Neutrophil (primary cell): Measurements from ENCODE around the gene C11orf54.
"Not testable (repeated sequence)": the region's sequence is repeated elsewhere in the genome, so short reads cannot be mapped to it uniquely, and the experiment has no call there.

Experiments used
- H3K27ac ChIP-seq: fragments of 200-600 bp; sonication (generic); 2 replicates; pipeline ENCODE4 v1.5.1; 2016; ENCODE audit warnings: mild to moderate bottlenecking, moderate library complexity
- H3K27me3 ChIP-seq: fragments of 200-600 bp; sonication (generic); 2 replicates; pipeline ENCODE4 v1.6.0; 2016; ENCODE audit warnings: mild to moderate bottlenecking
- H3K36me3 ChIP-seq: fragments of 200-600 bp; sonication (generic); 2 replicates; pipeline ENCODE4 v1.5.1; 2017
- H3K4me1 ChIP-seq, 2 experiments: fragments of 200-600 bp in 1 of 2; sonication (generic) in 1 of 2; 1 replicate in 1 of 2; 2 replicates in 1 of 2; pipeline versions ENCODE4 v1.5.1 to v1.6.1; 2013 to 2016; ENCODE audit warnings: low read depth in 1 of 2, low read length in 1 of 2, mild to moderate bottlenecking in 1 of 2, moderate library complexity in 1 of 2; ENCODE audit not compliant: control insufficient read depth in 1 of 2, insufficient read depth in 1 of 2
- H3K4me3 ChIP-seq, 2 experiments: fragments of 200-600 bp in 1 of 2; sonication (generic) in 1 of 2; 1 replicate in 1 of 2; 2 replicates in 1 of 2; pipeline ENCODE4 v1.5.1; 2013 to 2016; ENCODE audit warnings: low read depth in 1 of 2, low read length in 1 of 2, mild to moderate bottlenecking in 1 of 2, moderate library complexity in 1 of 2
- H3K9me3 ChIP-seq: fragments of 200-600 bp; sonication (generic); 2 replicates; pipeline ENCODE4 v1.5.1; 2016
- CTCF ChIP-seq: fragments of 200-600 bp; sonication (generic); IDR thresholded peaks from 2 replicates; pipeline ENCODE4 v1.5.1; 2016; ENCODE audit warnings: antibody characterized with exemption

The C11orf54 gene

GRCh38 chr11:93740031-93740729 is 1.3 kb upstream of the C11orf54 start:
- peaks cover 52% of the 10 kb centered on the region for H3K36me3 ChIP-seq
- H3K27me3 ChIP-seq: no peaks in the 10 kb centered on the region
- H3K4me1 ChIP-seq: peaks cover 31 to 38% of the 10 kb centered on the region in 2 experiments
- peak overlapping the region; percentile 93 for H3K27ac ChIP-seq
- no peak for TF ChIP-seq CTCF
- H3K9me3 ChIP-seq: no peaks in the 10 kb centered on the region
- H3K4me3 ChIP-seq: peak overlapping the region; percentile 95 to 97

GRCh38 chr11:93740730-93741093 is 760 bp upstream of the C11orf54 start:
- Histone ChIP-seq H3K4me3 (peak overlapping the region; percentile 95 to 97), H3K4me1 (peaks cover 31 to 38% of the 10 kb centered on the region in 2 experiments), H3K36me3 (peaks cover 46% of the 10 kb centered on the region), H3K9me3 (no peaks in the 10 kb centered on the region), H3K27me3 (no peaks in the 10 kb centered on the region), H3K27ac (peak overlapping the region; percentile 93)
- peak; percentile 5 for TF ChIP-seq CTCF

GRCh38 chr11:93741882-93742226 is 382 bp downstream of the C11orf54 start:
- H3K4me3 ChIP-seq: peak overlapping the region; percentile 95 to 97
- H3K36me3 ChIP-seq: peaks cover 35% of the 10 kb centered on the region
- peaks cover 31 to 38% of the 10 kb centered on the region in 2 experiments for H3K4me1 ChIP-seq
- no peaks in the 10 kb centered on the region for H3K9me3 ChIP-seq
- no peaks in the 10 kb centered on the region for H3K27me3 ChIP-seq
- no peak for TF ChIP-seq CTCF
- peak overlapping the region; percentile 93 for H3K27ac ChIP-seq

GRCh38 chr11:93743291-93743690 is 1.8 kb downstream of the C11orf54 start:
- no peak for TF ChIP-seq CTCF
- H3K36me3 ChIP-seq: peaks cover 21% of the 10 kb centered on the region
- H3K9me3 ChIP-seq: no peaks in the 10 kb centered on the region
- peaks cover 31 to 38% of the 10 kb centered on the region in 2 experiments for H3K4me1 ChIP-seq
- H3K27me3 ChIP-seq: no peaks in the 10 kb centered on the region
- H3K27ac ChIP-seq: no peak overlapping the region
- no peak overlapping the region for H3K4me3 ChIP-seq

- peaks cover 18% of the 10 kb centered on the region for H3K36me3 ChIP-seq
- no peaks in the 10 kb centered on the region for H3K27me3 ChIP-seq
- no peak for TF ChIP-seq CTCF
- H3K9me3 ChIP-seq: no peaks in the 10 kb centered on the region
- peaks cover 18 to 27% of the 10 kb centered on the region in 2 experiments for H3K4me1 ChIP-seq
- no peak overlapping the region for H3K27ac ChIP-seq
- no peak overlapping the region for H3K4me3 ChIP-seq
Observed at GRCh38 chr11:93744669-93745004, 3.2 kb downstream of the C11orf54 start.

- not testable (repeated sequence) for H3K27ac ChIP-seq, H3K27me3 ChIP-seq, H3K4me3 ChIP-seq, H3K9me3 ChIP-seq
- H3K4me1 ChIP-seq: peaks cover 12 to 22% of the 10 kb centered on the region in 2 experiments
- peaks cover 23% of the 10 kb centered on the region for H3K36me3 ChIP-seq
Observed at GRCh38 chr11:93745005-93745755, 3.7 kb downstream of the C11orf54 start.
